Activated CD4-positive, alpha-beta T cell treated with anti-CD3 and anti-CD28 coated beads, Interleukin-2, amount 50 U/mL, for 16 hours (primary cell): ENCODE results near the gene TSPAN4.
A peak's percentile ranks its signal among the peaks of the same experiment; 100 is the strongest.

Experiments
- DNase-seq: peaks from one replicate; pipeline ENCODE4 v3.0.0-alpha.2; 2020

Gene TSPAN4

GRCh38 chr11:842370-843002 is at the start of gene TSPAN4, which contains the start of gene POLR2L:
TSPAN4 (plus strand) TSS chr11:842852; CDS start chr11:850305, 7,453 bp downstream.
POLR2L (minus strand) TSS chr11:842529; CDS start chr11:842508, 21 bp downstream.
- DNase-seq, result peak; percentile 88

- no peak for DNase-seq
Measured at GRCh38 chr11:792873-793272, 49.8 kb upstream of the TSPAN4 start.

GRCh38 chr11:793556-793955 is 49.1 kb upstream of the TSPAN4 start:
- DNase-seq, result no peak

- DNase-seq, result no peak
Measured at GRCh38 chr11:794013-794765, 48.5 kb upstream of the TSPAN4 start.

GRCh38 chr11:794766-795633 is 47.7 kb upstream of the TSPAN4 start:
- DNase-seq, result no peak

GRCh38 chr11:795634-796564 is 46.8 kb upstream of the TSPAN4 start:
- peak; percentile 88 for DNase-seq

- DNase-seq, result no peak
Measured at GRCh38 chr11:796565-797295, 45.9 kb upstream of the TSPAN4 start.

GRCh38 chr11:797296-798092 is 45.2 kb upstream of the TSPAN4 start:
- peak; percentile 76 for DNase-seq

GRCh38 chr11:798093-798713 is 44.4 kb upstream of the TSPAN4 start, which contains the start of gene SLC25A22:
SLC25A22 (minus strand) TSS chr11:798281; CDS start chr11:795006, 3,275 bp downstream.
- peak; percentile 84 for DNase-seq

- no peak for DNase-seq
Measured at GRCh38 chr11:799641-800316, 42.9 kb upstream of the TSPAN4 start.

- no peak for DNase-seq
Measured at GRCh38 chr11:800473-800872, 42.2 kb upstream of the TSPAN4 start.

GRCh38 chr11:801097-801780 is 41.4 kb upstream of the TSPAN4 start:
- no peak for DNase-seq

GRCh38 chr11:802018-802617 is 40.5 kb upstream of the TSPAN4 start:
- no peak for DNase-seq

GRCh38 chr11:802693-803466 is 39.8 kb upstream of the TSPAN4 start:
- DNase-seq, result no peak

- no peak for DNase-seq
Measured at GRCh38 chr11:803467-803742, 39.2 kb upstream of the TSPAN4 start.

- DNase-seq, result no peak
Measured at GRCh38 chr11:803770-804598, 38.7 kb upstream of the TSPAN4 start.

- no peak for DNase-seq
Measured at GRCh38 chr11:804599-804964, 38.1 kb upstream of the TSPAN4 start.
